ENCODE data around the gene AGT. TPM values are rescaled to one million over a fixed set of nuclear protein-coding genes. Genes with fewer than 3 reads are reported as not detected.

AGT gene
- total RNA-seq, 1 experiment from 2014 or later: not detected

- no peak overlapping the region for H2AFZ ChIP-seq (ENCODE audit: low read length)
- no peaks in the 10 kb centered on the region for H3K79me2 ChIP-seq (ENCODE audit: low read length)
- ChIA-PET POLR2A (ENCODE audit: unreplicated experiment) (no interaction called here), CTCF (no interaction called here)
- H3K4me3 ChIP-seq (ENCODE audit: low read length): no peak overlapping the region
- BruUV-seq (replicated peaks): no TSS peak
- H3K4me2 ChIP-seq (ENCODE audit: low read length): no peak overlapping the region
- 0 out of 2 replicates have a peak, but pooled peaks have one; percentile 7 for ATAC-seq
- peaks cover 30% of the 10 kb centered on the region for H3K36me3 ChIP-seq (ENCODE audit: low read depth, low read length)
- no peaks in the 10 kb centered on the region for H3K27me3 ChIP-seq (ENCODE audit: low read length)
- no peak for DNase-seq
- H4K20me1 ChIP-seq (ENCODE audit: low read length): no peaks in the 10 kb centered on the region
- no peak overlapping the region for H3K27ac ChIP-seq (ENCODE audit: low read length)
- intact Hi-C loops (cut with micrococcal nuclease): no loop called here
- no peaks in the 10 kb centered on the region for H3K4me1 ChIP-seq (ENCODE audit: insufficient read depth, low read length)
- H3F3A ChIP-seq (ENCODE audit: low read length, unreplicated experiment): no peaks in the 10 kb centered on the region
- no peaks in the 10 kb centered on the region for H3K9me2 ChIP-seq (replicated peaks; ENCODE audit: low read length)
- TF ChIP-seq EZH2phosphoT487 (IDR thresholded peaks at IDR 0.05; ENCODE audit: borderline replicate concordance, low read length): no peak
- no peak for TF ChIP-seq EZH2 (IDR thresholded peaks at IDR 0.05; ENCODE audit: low read length, unreplicated experiment)
- H3K9me3 ChIP-seq (ENCODE audit: low read length): no peaks in the 10 kb centered on the region
- H3K9ac ChIP-seq (ENCODE audit: low read length): no peak overlapping the region
Observed at GRCh38 chr1:230694464-230694863, 19.5 kb downstream of the AGT start.

- intact Hi-C loops (cut with micrococcal nuclease): no loop called here
- no peak for TF ChIP-seq EZH2 (IDR thresholded peaks at IDR 0.05; ENCODE audit: low read length, unreplicated experiment)
- TF ChIP-seq CTCF (conservative IDR thresholded peaks at IDR 0.05; ENCODE audit: low read depth, low read length): no peak
- no peak for TF ChIP-seq EZH2phosphoT487 (IDR thresholded peaks at IDR 0.05; ENCODE audit: borderline replicate concordance, low read length)
- no peak for DNase-seq
- Histone ChIP-seq H3K4me2 (ENCODE audit: low read length) (no peak overlapping the region), H3K79me2 (ENCODE audit: low read length) (no peaks in the 10 kb centered on the region), H3K4me1 (ENCODE audit: insufficient read depth, low read length) (no peaks in the 10 kb centered on the region), H4K20me1 (ENCODE audit: low read length) (no peaks in the 10 kb centered on the region), H3K9ac (ENCODE audit: low read length) (no peak overlapping the region), H3K9me2 (replicated peaks; ENCODE audit: low read length) (no peaks in the 10 kb centered on the region), H3K36me3 (ENCODE audit: low read depth, low read length) (peaks cover 34% of the 10 kb centered on the region), H3K9me3 (ENCODE audit: low read length) (no peaks in the 10 kb centered on the region), H2AFZ (ENCODE audit: low read length) (no peak overlapping the region), H3K27me3 (ENCODE audit: low read length) (no peaks in the 10 kb centered on the region), H3F3A (ENCODE audit: low read length, unreplicated experiment) (no peaks in the 10 kb centered on the region), H3K4me3 (ENCODE audit: low read length) (no peak overlapping the region), H3K27ac (ENCODE audit: low read length) (no peak overlapping the region)
- no TSS peak for BruUV-seq (replicated peaks)
- ChIA-PET POLR2A (ENCODE audit: unreplicated experiment) (no interaction called here), CTCF (no interaction called here)
- no peak for ATAC-seq
Observed at GRCh38 chr1:230693777-230694176, 20.1 kb downstream of the AGT start.

- no peak for DNase-seq
- H3K9me2 ChIP-seq (replicated peaks; ENCODE audit: low read length): no peaks in the 10 kb centered on the region
- TF ChIP-seq CTCF (conservative IDR thresholded peaks at IDR 0.05; ENCODE audit: low read depth, low read length) (no peak), EZH2phosphoT487 (IDR thresholded peaks at IDR 0.05; ENCODE audit: borderline replicate concordance, low read length) (no peak), EZH2 (IDR thresholded peaks at IDR 0.05; ENCODE audit: low read length, unreplicated experiment) (no peak)
- intact Hi-C loops (cut with micrococcal nuclease): no loop called here
- BruUV-seq (replicated peaks): no TSS peak
- H3K36me3 ChIP-seq (ENCODE audit: low read depth, low read length): peaks cover 39% of the 10 kb centered on the region
- H3K4me3 ChIP-seq (ENCODE audit: low read length): no peak overlapping the region
- H2AFZ ChIP-seq (ENCODE audit: low read length): no peak overlapping the region
- no peak overlapping the region for H3K4me2 ChIP-seq (ENCODE audit: low read length)
- no peak for ATAC-seq
- no peaks in the 10 kb centered on the region for H3K27me3 ChIP-seq (ENCODE audit: low read length)
- H3K4me1 ChIP-seq (ENCODE audit: insufficient read depth, low read length): no peaks in the 10 kb centered on the region
- H3K9me3 ChIP-seq (ENCODE audit: low read length): no peaks in the 10 kb centered on the region
- ChIA-PET CTCF (no interaction called here), POLR2A (ENCODE audit: unreplicated experiment) (no interaction called here)
- no peak overlapping the region for H3K27ac ChIP-seq (ENCODE audit: low read length)
- H4K20me1 ChIP-seq (ENCODE audit: low read length): no peaks in the 10 kb centered on the region
- H3K79me2 ChIP-seq (ENCODE audit: low read length): no peaks in the 10 kb centered on the region
- H3K9ac ChIP-seq (ENCODE audit: low read length): no peak overlapping the region
- H3F3A ChIP-seq (ENCODE audit: low read length, unreplicated experiment): no peaks in the 10 kb centered on the region
Observed at GRCh38 chr1:230693221-230693620, 20.7 kb downstream of the AGT start.

All from PC-3 (cell line).